ENCODE data around the gene PRPH. TPM values are rescaled to one million over a fixed set of nuclear protein-coding genes. Genes with fewer than 3 reads are reported as not detected.

Gene PRPH
- polyA plus RNA-seq, 4 donors, result 9.1 to 89.9 TPM; not detected in 2

DNA sequence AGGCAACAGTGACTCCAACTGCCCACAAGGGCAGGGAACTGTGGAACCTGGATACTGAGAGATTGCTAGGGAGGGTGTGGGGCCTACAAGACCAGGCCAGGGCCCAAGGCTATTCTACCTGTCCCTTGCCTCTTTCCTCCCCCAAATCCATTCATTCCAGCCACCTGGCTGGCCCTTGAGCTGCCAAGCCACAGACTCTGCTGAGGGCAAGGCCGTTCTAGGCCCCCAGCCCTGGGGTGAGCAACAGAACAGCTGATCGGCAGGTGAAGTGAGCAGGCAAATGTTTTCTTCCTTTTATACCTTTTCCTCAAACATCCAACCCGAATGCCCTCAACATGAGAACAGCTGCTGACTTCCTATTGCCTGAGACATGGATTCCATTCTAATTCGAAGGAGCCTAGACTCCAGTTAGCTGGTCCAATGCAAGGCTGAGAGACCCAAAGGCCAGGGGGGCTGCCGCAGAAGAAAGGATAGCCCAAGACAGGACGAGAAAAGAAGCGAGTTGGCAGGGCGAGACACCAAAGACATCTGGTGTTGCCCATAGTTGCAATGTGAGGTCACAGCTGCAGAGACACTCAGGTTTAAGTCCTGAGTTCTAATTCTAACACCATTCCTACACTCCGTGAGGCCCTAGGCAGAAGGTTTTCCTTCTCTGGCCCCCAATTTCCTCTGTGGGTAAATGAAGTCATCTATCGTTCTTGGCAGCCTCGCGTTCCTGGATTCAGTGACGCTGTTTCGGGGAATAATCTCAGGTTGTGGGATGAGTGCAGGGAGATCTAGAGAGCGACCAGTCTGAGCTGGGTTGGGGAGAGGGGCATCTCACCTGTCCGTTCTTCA is 40.4 kb downstream of the PRPH start:
- 64 to 73% (median 67%) methylated on average over 16 of the region's 16 CpGs for WGBS, 3 donors
- FAIRE-seq, result no peak

GRCh38 chr12:49335955-49336644 is 41.2 kb downstream of the PRPH start:
- H3K36me3 ChIP-seq (ENCODE audit: control insufficient read depth in 3 of 3, insufficient read depth in 2 of 3, low read depth in 1 of 3, low read length in 3 of 3), result peaks cover 0 to 3% (median 0%) of the 10 kb centered on the region in 3 donors
- DNase-seq, result peak in 1 of 2 donors; percentile 26
- peaks cover 0 to 6% of the 10 kb centered on the region in 2 donors for H3K9me3 ChIP-seq (ENCODE audit: control insufficient read depth in 2 of 2, insufficient read depth in 1 of 2, low read depth in 1 of 2, low read length in 1 of 2)
- FAIRE-seq, result no peak
- H3K4me3 ChIP-seq (ENCODE audit: low read depth in 1 of 3, low read length in 3 of 3), result no peak overlapping the region
- no peak overlapping the region for H3K27ac ChIP-seq (ENCODE audit: low read depth in 1 of 3, low read length in 2 of 3)
- peaks cover 0 to 40% (median 0%) of the 10 kb centered on the region in 3 donors for H3K4me1 ChIP-seq (ENCODE audit: control insufficient read depth in 3 of 3, insufficient read depth in 2 of 3, low read depth in 1 of 3, low read length in 2 of 3)
- peaks cover 3 to 92% (median 34%) of the 10 kb centered on the region in 3 donors for H3K27me3 ChIP-seq (ENCODE audit: control insufficient read depth in 3 of 3, insufficient read depth in 3 of 3, low read length in 3 of 3)
- WGBS, 3 donors, result 13 to 22% (median 19%) methylated on average over 35 to 72 of the region's 72 CpGs

More for the DNA sequence above, 40.4 kb downstream of the PRPH start:
- H3K4me1 ChIP-seq (ENCODE audit: control insufficient read depth in 3 of 3, insufficient read depth in 2 of 3, low read depth in 1 of 3, low read length in 2 of 3), result peaks cover 0 to 46% (median 0%) of the 10 kb centered on the region in 3 donors
- H3K4me3 ChIP-seq (ENCODE audit: low read depth in 1 of 3, low read length in 3 of 3), result no peak overlapping the region
- H3K36me3 ChIP-seq (ENCODE audit: control insufficient read depth in 3 of 3, insufficient read depth in 2 of 3, low read depth in 1 of 3, low read length in 3 of 3), result peaks cover 0 to 8% (median 0%) of the 10 kb centered on the region in 3 donors
- no peak overlapping the region for H3K27ac ChIP-seq (ENCODE audit: low read depth in 1 of 3, low read length in 2 of 3)
- no peak for DNase-seq
- peaks cover 0 to 6% of the 10 kb centered on the region in 2 donors for H3K9me3 ChIP-seq (ENCODE audit: control insufficient read depth in 2 of 2, insufficient read depth in 1 of 2, low read depth in 1 of 2, low read length in 1 of 2)
- peaks cover 3 to 86% (median 33%) of the 10 kb centered on the region in 3 donors for H3K27me3 ChIP-seq (ENCODE audit: control insufficient read depth in 3 of 3, insufficient read depth in 3 of 3, low read length in 3 of 3)

DNA sequence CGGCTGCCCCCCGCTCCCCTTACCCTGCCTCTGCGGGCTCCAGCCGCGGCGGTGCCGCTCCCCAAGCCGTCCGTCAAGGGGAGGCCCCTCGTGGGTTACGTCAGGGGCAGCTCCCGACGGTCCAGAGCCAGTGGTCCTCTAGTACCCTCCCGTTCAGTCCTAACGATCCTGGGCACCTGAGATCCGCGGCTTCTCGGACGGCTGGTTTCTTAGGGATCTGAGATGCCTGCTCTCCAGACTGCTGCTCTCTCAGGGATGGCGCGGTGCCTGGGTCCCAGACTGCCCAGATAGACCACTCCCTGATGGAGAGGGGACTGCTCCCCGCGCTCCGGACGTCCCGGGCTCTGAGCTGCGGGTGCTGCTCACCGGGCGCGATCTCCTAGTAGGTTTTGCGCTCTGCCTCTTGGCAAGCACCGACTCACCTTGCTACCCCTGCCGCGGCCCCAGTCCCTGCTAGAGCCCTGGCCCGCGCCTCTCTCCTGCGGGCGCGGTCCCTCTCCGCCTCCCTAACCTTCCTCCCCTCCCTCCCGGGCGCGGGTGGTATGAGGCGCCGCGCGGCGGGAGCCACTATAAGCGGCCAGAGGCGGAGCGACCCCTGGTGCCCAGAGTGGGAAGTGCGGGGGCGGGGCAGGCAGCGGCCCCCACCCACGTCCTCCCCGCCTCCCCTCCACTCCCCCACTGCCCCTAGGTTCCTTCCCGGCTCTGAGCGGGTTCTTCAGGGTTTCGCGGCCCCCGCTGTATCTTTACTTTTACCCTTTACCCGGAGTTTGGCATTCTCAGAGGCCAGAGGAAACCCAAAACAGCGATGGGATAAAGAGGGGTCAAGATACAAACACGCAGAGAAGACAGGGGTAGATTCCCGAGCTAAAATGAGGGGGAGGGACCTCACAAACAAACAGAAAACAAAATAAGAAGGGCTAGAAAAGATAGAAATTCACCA is 42.0 kb downstream of the PRPH start, which contains the start of gene C1QL4:
TSS of gene C1QL4 (minus strand) at position 544 of the 940 bp plus-strand sequence. CDS start 711 bp downstream, outside the sequence.
- peak; percentile 63 to 91 for DNase-seq
- peaks cover 0 to 36% (median 0%) of the 10 kb centered on the region in 3 donors for H3K4me1 ChIP-seq (ENCODE audit: control insufficient read depth in 3 of 3, insufficient read depth in 2 of 3, low read depth in 1 of 3, low read length in 2 of 3)
- peaks cover 3 to 98% (median 30%) of the 10 kb centered on the region in 3 donors for H3K27me3 ChIP-seq (ENCODE audit: control insufficient read depth in 3 of 3, insufficient read depth in 3 of 3, low read length in 3 of 3)
- no peak for FAIRE-seq
- no peak within 1 kb of the TSS for H3K27ac ChIP-seq (ENCODE audit: low read depth in 1 of 3, low read length in 2 of 3)
- H3K4me3 ChIP-seq (ENCODE audit: low read depth in 1 of 3, low read length in 3 of 3), result peak within 1 kb of the TSS in 2 of 3 donors; percentile 13 to 32
- WGBS, 3 donors, result 1 to 3% (median 3%) methylated on average over 52 to 65 of the region's 65 CpGs
- H3K9me3 ChIP-seq (ENCODE audit: control insufficient read depth in 2 of 2, insufficient read depth in 1 of 2, low read depth in 1 of 2, low read length in 1 of 2), result peaks cover 0 to 6% of the 10 kb centered on the region in 2 donors
- no peaks in the 10 kb centered on the region for H3K36me3 ChIP-seq (ENCODE audit: control insufficient read depth in 3 of 3, insufficient read depth in 2 of 3, low read depth in 1 of 3, low read length in 3 of 3)

GRCh38 chr12:49338830-49339463 is 44.0 kb downstream of the PRPH start:
- no peak for FAIRE-seq
- Histone ChIP-seq H3K4me1 (ENCODE audit: control insufficient read depth in 3 of 3, insufficient read depth in 2 of 3, low read depth in 1 of 3, low read length in 2 of 3) (peaks cover 4 to 52% (median 6%) of the 10 kb centered on the region in 3 donors), H3K36me3 (ENCODE audit: control insufficient read depth in 3 of 3, insufficient read depth in 2 of 3, low read depth in 1 of 3, low read length in 3 of 3) (no peaks in the 10 kb centered on the region), H3K4me3 (ENCODE audit: low read depth in 1 of 3, low read length in 3 of 3) (no peak overlapping the region), H3K9me3 (ENCODE audit: control insufficient read depth in 2 of 2, insufficient read depth in 1 of 2, low read depth in 1 of 2, low read length in 1 of 2) (peaks cover 0 to 6% of the 10 kb centered on the region in 2 donors), H3K27me3 (ENCODE audit: control insufficient read depth in 3 of 3, insufficient read depth in 3 of 3, low read length in 3 of 3) (peaks cover 3 to 98% (median 30%) of the 10 kb centered on the region in 3 donors), H3K27ac (ENCODE audit: low read depth in 1 of 3, low read length in 2 of 3) (no peak overlapping the region)
- DNase-seq, result no peak
- WGBS, 3 donors, result 43 to 57% (median 46%) methylated on average over 4 to 6 of the region's 6 CpGs

GRCh38 chr12:49339464-49339861 is 44.5 kb downstream of the PRPH start:
- Histone ChIP-seq H3K27ac (ENCODE audit: low read depth in 1 of 3, low read length in 2 of 3) (no peak overlapping the region), H3K9me3 (ENCODE audit: control insufficient read depth in 2 of 2, insufficient read depth in 1 of 2, low read depth in 1 of 2, low read length in 1 of 2) (peaks cover 0 to 6% of the 10 kb centered on the region in 2 donors), H3K36me3 (ENCODE audit: control insufficient read depth in 3 of 3, insufficient read depth in 2 of 3, low read depth in 1 of 3, low read length in 3 of 3) (no peaks in the 10 kb centered on the region), H3K4me1 (ENCODE audit: control insufficient read depth in 3 of 3, insufficient read depth in 2 of 3, low read depth in 1 of 3, low read length in 2 of 3) (peaks cover 4 to 56% (median 6%) of the 10 kb centered on the region in 3 donors), H3K27me3 (ENCODE audit: control insufficient read depth in 3 of 3, insufficient read depth in 3 of 3, low read length in 3 of 3) (peaks cover 3 to 98% (median 29%) of the 10 kb centered on the region in 3 donors), H3K4me3 (ENCODE audit: low read depth in 1 of 3, low read length in 3 of 3) (no peak overlapping the region)
- FAIRE-seq, result no peak
- peak; percentile 72 to 85 for DNase-seq
- 11 to 46% (median 12%) methylated on average over 5 of the region's 5 CpGs for WGBS, 3 donors

- no peak overlapping the region for H3K27ac ChIP-seq (ENCODE audit: low read depth in 1 of 3, low read length in 2 of 3)
- peaks cover 3 to 98% (median 21%) of the 10 kb centered on the region in 3 donors for H3K27me3 ChIP-seq (ENCODE audit: control insufficient read depth in 3 of 3, insufficient read depth in 3 of 3, low read length in 3 of 3)
- 64 to 74% (median 65%) methylated on average over 6 of the region's 6 CpGs for WGBS, 3 donors
- H3K4me3 ChIP-seq (ENCODE audit: low read depth in 1 of 3, low read length in 3 of 3), result no peak overlapping the region
- peaks cover 0 to 4% of the 10 kb centered on the region in 2 donors for H3K9me3 ChIP-seq (ENCODE audit: control insufficient read depth in 2 of 2, insufficient read depth in 1 of 2, low read depth in 1 of 2, low read length in 1 of 2)
- FAIRE-seq (no peak), DNase-seq (no peak)
- H3K36me3 ChIP-seq (ENCODE audit: control insufficient read depth in 3 of 3, insufficient read depth in 2 of 3, low read depth in 1 of 3, low read length in 3 of 3), result no peaks in the 10 kb centered on the region
- H3K4me1 ChIP-seq (ENCODE audit: control insufficient read depth in 3 of 3, insufficient read depth in 2 of 3, low read depth in 1 of 3, low read length in 2 of 3), result peaks cover 4 to 58% (median 6%) of the 10 kb centered on the region in 3 donors
Measured at GRCh38 chr12:49340095-49340870, 45.3 kb downstream of the PRPH start.
